Stomach smooth muscle (tissue), 2 donors: ENCODE results near the gene TRPM5.

ENCODE experiments used
- H3K27ac ChIP-seq: one replicate; pipeline ENCODE4 v1.7.0; 2013; ENCODE audit warnings: mild to moderate bottlenecking, low read length, inconsistent platforms
- H3K27me3 ChIP-seq, 2 donors: one replicate each; pipeline ENCODE4 v1.7.0; 2013; ENCODE audit warnings: low read length in 2 of 2; ENCODE audit not compliant: insufficient read depth in 2 of 2, control insufficient read depth in 1 of 2
- H3K36me3 ChIP-seq, 2 donors: one replicate each; pipeline ENCODE4 v1.7.0; 2013; ENCODE audit warnings: low read length in 2 of 2; ENCODE audit not compliant: control insufficient read depth in 2 of 2, insufficient read depth in 2 of 2
- H3K4me1 ChIP-seq: one replicate; pipeline ENCODE4 v1.7.0; 2013; ENCODE audit warnings: low read length; ENCODE audit not compliant: control insufficient read depth, insufficient read depth
- H3K4me3 ChIP-seq, 2 donors: one replicate each; pipeline ENCODE4 v1.7.0; 2013; ENCODE audit warnings: low read length in 2 of 2
- H3K9ac ChIP-seq, 2 donors: one replicate each; pipeline ENCODE4 v1.7.0; 2013; ENCODE audit warnings: low read length in 2 of 2, mild to moderate bottlenecking in 1 of 2
- H3K9me3 ChIP-seq, 2 donors: one replicate each; pipeline ENCODE4 v1.7.0; 2013; ENCODE audit warnings: low read length in 2 of 2; ENCODE audit not compliant: control insufficient read depth in 2 of 2
- donor health status: healthy.
- donor health status: Pancreatic carcinoma.

Gene TRPM5

GRCh38 chr11:2461956-2462542 lies 17.7 kb upstream of the TRPM5 start:
- Histone ChIP-seq H3K9ac (no peak overlapping the region), H3K4me3 (no peak overlapping the region), H3K4me1 (no peaks in the 10 kb centered on the region), H3K9me3 (peaks cover 0 to under 1% of the 10 kb centered on the region in 2 donors), H3K27ac (no peak overlapping the region), H3K36me3 (no peaks in the 10 kb centered on the region), H3K27me3 (no peaks in the 10 kb centered on the region)

GRCh38 chr11:2461253-2461955 lies 17.1 kb upstream of the TRPM5 start:
- no peaks in the 10 kb centered on the region for H3K27me3 ChIP-seq
- no peak overlapping the region for H3K27ac ChIP-seq
- H3K36me3 ChIP-seq, result no peaks in the 10 kb centered on the region
- peaks cover 0 to 3% of the 10 kb centered on the region in 2 donors for H3K9me3 ChIP-seq
- no peak overlapping the region for H3K4me3 ChIP-seq
- no peaks in the 10 kb centered on the region for H3K4me1 ChIP-seq
- no peak overlapping the region for H3K9ac ChIP-seq

- no peaks in the 10 kb centered on the region for H3K27me3 ChIP-seq
- no peak overlapping the region for H3K27ac ChIP-seq
- H3K9ac ChIP-seq, result no peak overlapping the region
- H3K4me3 ChIP-seq, result no peak overlapping the region
- no peaks in the 10 kb centered on the region for H3K36me3 ChIP-seq
- peaks cover 0 to 3% of the 10 kb centered on the region in 2 donors for H3K9me3 ChIP-seq
- H3K4me1 ChIP-seq, result no peaks in the 10 kb centered on the region
Measured at GRCh38 chr11:2460540-2461252, 16.4 kb upstream of the TRPM5 start.

- Histone ChIP-seq H3K9ac (no peak overlapping the region), H3K27me3 (no peaks in the 10 kb centered on the region), H3K9me3 (peaks cover 0 to 3% of the 10 kb centered on the region in 2 donors), H3K4me1 (no peaks in the 10 kb centered on the region), H3K27ac (no peak overlapping the region), H3K4me3 (no peak overlapping the region), H3K36me3 (no peaks in the 10 kb centered on the region)
Measured at GRCh38 chr11:2459796-2460531, 15.7 kb upstream of the TRPM5 start.

GRCh38 chr11:2459016-2459725 lies 14.9 kb upstream of the TRPM5 start:
- Histone ChIP-seq H3K36me3 (no peaks in the 10 kb centered on the region), H3K27ac (no peak overlapping the region), H3K9me3 (peaks cover 0 to 3% of the 10 kb centered on the region in 2 donors), H3K27me3 (no peaks in the 10 kb centered on the region), H3K4me3 (no peak overlapping the region), H3K9ac (no peak overlapping the region), H3K4me1 (no peaks in the 10 kb centered on the region)

GRCh38 chr11:2458321-2458720 lies 14.0 kb upstream of the TRPM5 start:
- Histone ChIP-seq H3K4me1 (no peaks in the 10 kb centered on the region), H3K4me3 (no peak overlapping the region), H3K36me3 (no peaks in the 10 kb centered on the region), H3K27ac (no peak overlapping the region), H3K9me3 (peaks cover 0 to 3% of the 10 kb centered on the region in 2 donors), H3K27me3 (peaks cover 0 to 2% of the 10 kb centered on the region in 2 donors), H3K9ac (no peak overlapping the region)

- Histone ChIP-seq H3K4me1 (no peaks in the 10 kb centered on the region), H3K9me3 (peaks cover 0 to 3% of the 10 kb centered on the region in 2 donors), H3K27me3 (peaks cover 12 to 17% of the 10 kb centered on the region in 2 donors), H3K36me3 (no peaks in the 10 kb centered on the region), H3K4me3 (no peak overlapping the region), H3K27ac (no peak overlapping the region), H3K9ac (no peak overlapping the region)
Measured at GRCh38 chr11:2453436-2453835, 9.1 kb upstream of the TRPM5 start.

- Histone ChIP-seq H3K4me3 (no peak overlapping the region), H3K4me1 (peaks cover 3% of the 10 kb centered on the region), H3K36me3 (no peaks in the 10 kb centered on the region), H3K9ac (no peak overlapping the region), H3K27me3 (peaks cover 14 to 20% of the 10 kb centered on the region in 2 donors), H3K27ac (no peak overlapping the region), H3K9me3 (peaks cover 0 to 3% of the 10 kb centered on the region in 2 donors)
Measured at GRCh38 chr11:2452321-2453012, 8.2 kb upstream of the TRPM5 start.

- H3K36me3 ChIP-seq, result no peaks in the 10 kb centered on the region
- H3K9ac ChIP-seq, result no peak overlapping the region
- H3K4me1 ChIP-seq, result peaks cover 3% of the 10 kb centered on the region
- no peak overlapping the region for H3K27ac ChIP-seq
- H3K4me3 ChIP-seq, result no peak overlapping the region
- peaks cover 14 to 20% of the 10 kb centered on the region in 2 donors for H3K27me3 ChIP-seq
- peaks cover 0 to under 1% of the 10 kb centered on the region in 2 donors for H3K9me3 ChIP-seq
Measured at GRCh38 chr11:2451916-2452315, 7.6 kb upstream of the TRPM5 start.
